IPS-18c (cell line): ENCODE data around the gene RNF183.

ENCODE experiments used
- H3K4me3 ChIP-seq: 2 replicates; pipeline ENCODE4 v1.7.0; 2013; ENCODE audit warnings: low read depth, mild to moderate bottlenecking, low read length, moderate library complexity; ENCODE audit not compliant: insufficient read depth
- H3K9me3 ChIP-seq: one replicate; pipeline ENCODE4 v1.6.1; 2013; ENCODE audit warnings: mild to moderate bottlenecking, low read length, moderate library complexity; ENCODE audit not compliant: control insufficient read depth, insufficient read depth

RNF183 gene

DNA sequence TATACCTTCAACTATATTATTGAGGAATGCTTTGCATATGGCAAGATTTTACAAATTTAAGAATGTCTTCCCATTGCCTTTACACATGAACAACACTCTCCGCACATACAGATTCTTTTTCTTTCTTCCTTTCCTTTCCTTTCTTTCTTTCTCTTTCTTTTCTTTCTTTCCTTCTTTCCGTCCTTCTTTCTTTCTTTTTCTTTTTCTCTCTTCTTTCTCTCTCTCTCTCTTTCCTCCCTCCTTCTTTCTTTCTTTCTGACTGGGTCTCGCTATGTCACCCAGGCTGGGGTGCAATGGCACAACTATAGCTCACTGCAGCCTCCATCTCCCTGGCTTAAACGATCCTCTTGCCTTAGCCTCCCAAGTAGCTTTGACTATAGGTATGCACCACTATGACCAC is 23.1 kb upstream of the RNF183 start:
- H3K9me3 ChIP-seq: no peaks in the 10 kb centered on the region
- H3K4me3 ChIP-seq: no peak overlapping the region

DNA sequence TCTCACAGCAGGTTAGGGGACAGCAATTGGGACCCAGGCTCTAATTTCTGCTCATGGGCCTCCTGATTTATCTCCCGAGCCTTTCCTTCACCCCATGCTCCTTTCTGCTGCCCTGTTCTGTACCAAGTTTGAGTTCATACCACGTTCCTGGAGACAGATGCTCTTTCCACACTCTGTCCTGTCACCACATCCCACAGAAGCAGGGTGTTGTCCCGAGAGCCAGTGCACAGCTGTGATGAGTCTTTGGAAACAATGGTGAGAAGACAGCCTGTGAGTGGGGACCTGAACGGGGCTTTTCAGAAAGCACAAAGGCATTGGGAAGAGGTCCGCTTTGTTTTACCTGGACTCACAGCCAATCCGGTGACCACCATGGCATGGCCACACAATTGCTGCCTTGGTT is 19.5 kb upstream of the RNF183 start:
- Histone ChIP-seq H3K9me3 (no peaks in the 10 kb centered on the region), H3K4me3 (no peak overlapping the region)

DNA sequence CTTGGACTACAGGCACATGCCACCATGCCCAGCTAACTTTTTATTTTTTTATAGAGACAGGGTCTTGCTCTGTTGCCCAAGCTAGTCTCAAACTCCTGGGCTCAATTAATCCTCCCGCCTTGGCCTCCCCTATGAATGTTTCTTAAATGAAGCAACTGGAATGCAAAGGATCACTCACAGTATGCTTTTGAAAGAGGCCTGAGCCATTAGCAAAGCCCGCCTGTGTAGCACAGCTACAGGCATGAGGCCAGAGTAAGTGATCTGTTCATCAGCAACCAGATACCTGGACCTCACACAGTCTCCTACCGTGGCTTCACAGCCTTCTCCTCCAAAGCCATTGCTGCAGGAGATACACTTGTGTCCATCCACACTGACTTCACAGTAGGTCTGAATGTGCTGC is 16.9 kb upstream of the RNF183 start:
- no peaks in the 10 kb centered on the region for H3K9me3 ChIP-seq
- no peak overlapping the region for H3K4me3 ChIP-seq

DNA sequence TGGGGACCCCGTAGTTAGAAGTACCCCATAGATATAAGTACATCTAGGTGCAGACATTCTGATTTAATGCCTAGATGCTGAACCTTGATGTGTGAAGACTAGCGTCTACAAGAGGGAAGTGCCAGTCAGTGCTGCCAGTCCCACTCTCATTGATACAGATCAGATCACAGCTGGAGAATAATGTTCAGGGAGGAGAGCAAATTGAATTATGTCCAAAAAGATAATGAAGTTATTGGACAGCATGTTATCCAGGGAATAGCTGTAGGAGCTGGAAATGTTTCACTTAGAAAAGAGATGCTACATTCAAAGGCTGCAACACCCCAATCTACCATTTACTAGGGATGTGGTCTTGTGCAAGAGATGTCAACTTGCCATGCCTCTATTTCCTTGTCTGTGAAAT is 15.9 kb upstream of the RNF183 start:
- Histone ChIP-seq H3K4me3 (no peak overlapping the region), H3K9me3 (no peaks in the 10 kb centered on the region)

GRCh38 chr9:113317777-113318176 is 14.6 kb upstream of the RNF183 start:
- Histone ChIP-seq H3K9me3 (no peaks in the 10 kb centered on the region), H3K4me3 (no peak overlapping the region)

- Histone ChIP-seq H3K9me3 (no peaks in the 10 kb centered on the region), H3K4me3 (no peak overlapping the region)
These were observed 12.9 kb upstream of the RNF183 start for GRCh38 chr9:113316030-113316429.

- no peaks in the 10 kb centered on the region for H3K9me3 ChIP-seq
- H3K4me3 ChIP-seq: no peak overlapping the region
These were observed 12.1 kb upstream of the RNF183 start for GRCh38 chr9:113315231-113315630.

DNA sequence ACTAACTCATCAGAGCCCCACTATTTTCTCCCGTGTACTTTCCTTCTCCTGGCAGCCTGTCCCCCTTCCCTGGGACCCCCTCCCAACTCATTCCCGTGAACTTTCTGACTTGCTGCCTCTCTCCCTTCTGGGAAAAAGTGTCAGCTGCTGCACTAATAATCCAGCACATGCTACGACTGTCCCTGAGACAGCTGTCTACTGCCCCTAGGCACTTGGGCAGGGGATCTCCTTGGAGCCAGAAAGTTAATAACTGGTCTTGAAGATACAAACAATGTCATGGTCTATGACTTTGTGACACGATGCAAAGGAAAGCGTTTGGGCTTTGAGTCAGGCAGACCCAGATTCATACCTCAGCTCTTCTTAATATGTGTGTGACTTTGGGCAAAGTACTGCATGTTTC is 10.1 kb upstream of the RNF183 start:
- Histone ChIP-seq H3K9me3 (no peaks in the 10 kb centered on the region), H3K4me3 (no peak overlapping the region)

GRCh38 chr9:113311961-113312360 is 8.8 kb upstream of the RNF183 start:
- Histone ChIP-seq H3K9me3 (no peaks in the 10 kb centered on the region), H3K4me3 (no peak overlapping the region)

DNA sequence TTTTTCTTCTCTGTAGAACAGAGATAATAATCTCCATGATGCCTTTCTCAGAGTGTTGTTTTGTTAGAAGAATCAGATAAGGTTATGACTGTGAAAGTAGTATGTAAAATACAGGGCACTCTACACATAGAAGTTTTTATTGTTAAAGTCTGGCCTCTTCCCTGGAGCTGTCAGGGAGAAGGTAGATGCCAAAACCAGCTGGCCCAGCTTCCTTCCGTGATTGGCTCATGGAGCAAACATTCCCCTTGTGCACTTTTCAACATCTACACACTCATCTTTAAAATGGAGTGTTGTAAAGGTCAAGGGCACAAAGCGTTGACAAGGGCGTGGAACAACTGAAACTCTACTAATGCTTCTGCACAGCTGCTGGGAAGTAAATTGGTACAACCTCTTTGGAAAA is 7.4 kb upstream of the RNF183 start:
- no peaks in the 10 kb centered on the region for H3K9me3 ChIP-seq
- H3K4me3 ChIP-seq: no peak overlapping the region

DNA sequence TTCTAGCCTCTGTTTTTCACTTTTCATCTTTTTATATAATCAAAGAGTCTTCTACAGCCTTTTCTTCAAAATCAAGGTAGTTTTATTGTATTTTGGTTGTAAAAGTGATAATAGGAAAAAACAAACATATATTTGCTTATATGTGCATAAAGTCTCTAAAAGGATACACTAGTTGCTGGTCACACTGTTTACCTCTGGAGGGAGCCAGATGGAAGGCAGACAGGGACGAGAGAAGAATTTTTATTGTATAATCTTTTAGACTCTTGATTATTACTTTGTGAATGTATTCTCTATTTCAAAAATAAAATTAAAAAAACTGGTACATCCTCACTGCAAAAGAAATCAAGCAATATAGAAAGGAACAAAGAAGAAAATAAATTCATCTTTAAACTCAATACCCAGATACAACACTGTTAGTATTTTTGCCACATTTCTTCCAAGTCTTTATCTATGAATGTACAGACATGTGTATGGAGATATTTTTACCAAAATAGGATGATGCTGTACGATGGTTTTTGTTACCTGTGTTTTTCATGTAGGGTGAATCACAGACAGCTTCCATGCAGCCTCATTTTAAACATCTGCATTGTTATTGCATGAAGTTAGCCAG is 6.1 kb upstream of the RNF183 start:
- H3K4me3 ChIP-seq: no peak overlapping the region
- no peaks in the 10 kb centered on the region for H3K9me3 ChIP-seq

DNA sequence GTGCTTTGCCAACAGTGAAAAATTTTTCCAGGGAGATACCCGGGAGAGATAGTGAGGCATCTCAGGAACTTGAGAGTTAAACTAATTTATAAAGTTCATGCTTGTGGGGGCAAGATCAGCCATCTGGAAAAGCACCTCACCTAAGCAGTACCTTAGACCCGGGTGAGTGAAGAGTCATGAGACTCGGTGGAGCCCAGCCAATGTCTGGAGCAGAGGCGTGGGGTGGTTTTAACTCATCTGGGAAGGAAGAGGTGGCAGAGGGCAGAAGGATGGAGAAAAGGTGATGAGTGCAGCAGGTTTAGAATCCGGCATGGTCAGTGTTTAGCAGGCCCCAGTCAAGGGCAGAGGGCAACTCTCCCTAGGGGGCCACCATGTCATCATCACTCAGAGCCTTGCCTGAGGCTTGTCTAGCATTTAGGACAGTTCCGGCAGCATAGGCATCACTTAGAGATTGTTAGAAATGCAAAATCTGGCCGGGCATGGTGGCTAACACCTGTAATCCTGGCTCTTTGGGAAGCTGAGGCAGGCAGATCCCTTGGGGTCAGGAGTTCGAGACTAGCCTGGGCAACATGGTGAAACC is 4.3 kb upstream of the RNF183 start:
- Histone ChIP-seq H3K9me3 (no peaks in the 10 kb centered on the region), H3K4me3 (no peak overlapping the region)

DNA sequence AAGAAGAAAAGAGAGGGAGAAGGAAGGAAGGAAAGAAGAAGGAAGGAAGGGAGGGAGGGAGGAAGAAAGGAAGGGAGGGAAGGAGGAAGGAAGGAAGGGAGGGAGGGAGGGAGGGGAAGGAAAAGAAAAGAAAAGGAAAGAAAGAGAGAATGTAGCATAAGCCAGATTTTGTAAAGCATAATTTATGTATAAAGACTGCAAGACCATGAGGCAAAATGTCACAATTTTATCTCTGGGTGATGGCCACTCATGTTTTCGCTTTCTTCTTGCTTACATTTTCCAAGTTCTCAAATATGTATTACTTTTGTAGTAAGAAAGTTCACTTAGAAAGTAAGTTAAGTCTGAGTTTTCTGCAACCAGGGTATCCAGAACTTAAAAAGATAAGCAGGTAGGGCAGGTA is 3.4 kb upstream of the RNF183 start:
- Histone ChIP-seq H3K4me3 (no peak overlapping the region), H3K9me3 (no peaks in the 10 kb centered on the region)

GRCh38 chr9:113301548-113301947 is 1.6 kb downstream of the RNF183 start:
- Histone ChIP-seq H3K4me3 (no peak overlapping the region), H3K9me3 (no peaks in the 10 kb centered on the region)

DNA sequence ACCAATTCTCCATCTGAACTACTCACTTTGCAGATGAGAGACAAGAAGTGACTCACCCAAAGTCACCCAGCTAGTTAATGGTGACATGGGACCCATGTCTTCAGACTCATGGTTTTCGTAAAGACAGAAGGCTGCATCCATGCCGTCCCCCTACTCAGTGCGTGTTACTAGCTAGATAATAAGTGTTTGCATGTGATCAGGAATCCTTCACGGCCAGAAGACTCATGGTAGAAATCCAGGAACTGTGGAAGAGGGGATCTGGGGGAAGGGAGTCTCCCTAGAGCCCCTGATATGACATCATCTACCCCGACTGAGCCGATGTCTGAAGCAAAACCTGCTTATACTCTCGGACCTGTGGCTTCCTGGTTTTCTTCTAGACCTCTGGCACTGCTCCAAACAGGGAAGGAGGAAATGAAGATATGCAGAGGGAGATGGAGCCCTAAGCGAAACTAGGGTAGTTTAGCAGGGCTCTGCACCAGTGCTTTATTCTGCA is 3.3 kb downstream of the RNF183 start:
- H3K4me3 ChIP-seq: no peak overlapping the region
- H3K9me3 ChIP-seq: no peaks in the 10 kb centered on the region

DNA sequence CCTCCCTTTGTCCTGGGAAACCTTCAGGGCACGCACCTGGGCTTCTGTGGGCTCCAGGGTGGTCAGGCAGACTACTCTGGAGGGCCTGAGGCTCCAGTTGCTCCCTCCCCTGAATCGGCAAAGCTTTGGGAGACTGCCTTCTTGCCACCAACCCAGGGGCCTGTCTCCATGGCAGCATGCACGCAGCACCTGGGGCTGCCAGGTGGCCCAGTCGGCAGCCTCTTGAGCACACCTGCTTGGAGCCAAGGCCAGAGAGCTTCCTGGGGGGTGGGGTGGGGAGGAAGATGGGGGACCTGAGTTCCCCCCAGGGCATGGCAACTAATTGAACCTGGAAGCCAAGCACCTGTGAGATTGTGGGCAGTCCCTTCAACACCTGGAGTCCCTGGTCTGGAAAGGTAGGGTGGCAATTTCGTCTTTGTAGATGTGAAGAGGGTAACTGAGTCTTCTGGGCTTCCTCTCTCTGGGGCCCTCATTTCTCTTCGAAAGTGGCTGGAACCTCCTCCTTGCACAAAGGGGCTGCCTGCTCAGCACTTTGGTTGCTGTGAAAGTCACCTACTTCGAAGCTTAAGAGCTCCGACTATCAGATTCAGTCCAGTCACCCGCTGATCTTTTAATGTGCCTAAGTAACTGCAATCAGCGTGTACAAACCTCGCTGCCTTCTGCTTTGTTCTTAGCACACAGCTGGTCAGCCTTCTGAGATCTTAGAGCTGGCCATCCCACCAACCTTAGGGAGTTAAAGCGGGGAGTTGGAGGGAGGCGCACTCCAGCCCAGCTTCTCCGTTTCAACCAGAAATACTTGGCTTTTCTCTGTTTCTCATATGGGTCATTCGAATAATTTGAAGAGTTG is 4.0 kb downstream of the RNF183 start:
- H3K4me3 ChIP-seq: no peak overlapping the region

DNA sequence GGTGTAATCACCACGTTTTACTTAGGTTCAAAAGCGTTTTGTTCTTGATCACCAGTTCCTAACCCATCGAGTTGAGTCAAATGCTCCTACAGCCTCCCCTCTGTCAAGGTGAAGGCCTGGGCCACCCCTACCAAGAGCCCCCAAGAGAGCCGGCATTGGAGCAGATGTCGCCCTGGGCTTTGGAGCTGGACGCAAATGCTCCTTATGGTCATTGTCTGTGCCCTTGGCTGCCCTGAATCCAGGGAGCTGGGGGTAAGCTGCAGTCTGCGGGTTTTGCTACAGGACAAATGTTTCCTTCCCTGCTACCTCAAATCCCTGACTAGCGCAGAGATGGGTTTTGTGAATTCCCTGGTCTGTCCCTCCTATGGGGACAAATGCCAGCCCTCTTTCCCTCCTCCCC is 4.9 kb downstream of the RNF183 start:
- no peak overlapping the region for H3K4me3 ChIP-seq
- H3K9me3 ChIP-seq: no peaks in the 10 kb centered on the region

More for the DNA sequence above, 4.0 kb downstream of the RNF183 start:
- H3K9me3 ChIP-seq: no peaks in the 10 kb centered on the region
